Activated CD8-positive, alpha-beta memory T cell treated with anti-CD3 and anti-CD28 coated beads, Interleukin-2, amount 50 U/mL, for 1 hour (primary cell): ENCODE data around the gene TVP23B.
"Not testable (repeated sequence)": the region's sequence is repeated elsewhere in the genome, so short reads cannot be mapped to it uniquely, and the experiment has no call there.

Experiments used
- DNase-seq: peaks from one replicate; pipeline ENCODE4 v3.0.0-alpha.2; 2020; ENCODE audit errors: extremely low read depth

TVP23B gene

GRCh38 chr17:18780991-18781718 is at the start of gene TVP23B:
TSS of gene TVP23B (plus strand) at chr17:18781183. CDS start at chr17:18781294, 111 bp downstream.
- DNase-seq = peak; percentile 87

GRCh38 chr17:18732438-18732837 is 48.5 kb upstream of the TVP23B start:
- DNase-seq = not testable (repeated sequence)

GRCh38 chr17:18733350-18733749 is 47.6 kb upstream of the TVP23B start:
- DNase-seq = not testable (repeated sequence)

GRCh38 chr17:18739616-18740391 is 41.2 kb upstream of the TVP23B start:
- DNase-seq = not testable (repeated sequence)

GRCh38 chr17:18741228-18741627 is 39.8 kb upstream of the TVP23B start:
- DNase-seq = not testable (repeated sequence)

GRCh38 chr17:18743699-18744421 is 37.1 kb upstream of the TVP23B start, which contains the start of gene FBXW10:
TSS of gene FBXW10 (plus strand) at chr17:18744054. CDS start at chr17:18744245, 191 bp downstream.
- DNase-seq = not testable (repeated sequence)

- not testable (repeated sequence) for DNase-seq
Observed at GRCh38 chr17:18744726-18745125, 36.3 kb upstream of the TVP23B start.

- DNase-seq = not testable (repeated sequence)
Observed at GRCh38 chr17:18746551-18746950, 34.4 kb upstream of the TVP23B start.

- not testable (repeated sequence) for DNase-seq
Observed at GRCh38 chr17:18747501-18747900, 33.5 kb upstream of the TVP23B start.

- not testable (repeated sequence) for DNase-seq
Observed at GRCh38 chr17:18750242-18750641, 30.7 kb upstream of the TVP23B start.

GRCh38 chr17:18753829-18754409 is 27.1 kb upstream of the TVP23B start:
- DNase-seq = not testable (repeated sequence)

GRCh38 chr17:18755969-18756368 is 25.0 kb upstream of the TVP23B start:
- not testable (repeated sequence) for DNase-seq

- DNase-seq = not testable (repeated sequence)
Observed at GRCh38 chr17:18757368-18758044, 23.5 kb upstream of the TVP23B start.

GRCh38 chr17:18758344-18758743 is 22.6 kb upstream of the TVP23B start:
- not testable (repeated sequence) for DNase-seq

GRCh38 chr17:18760221-18760620 is 20.8 kb upstream of the TVP23B start:
- DNase-seq = not testable (repeated sequence)

- not testable (repeated sequence) for DNase-seq
Observed at GRCh38 chr17:18770572-18770971, 10.4 kb upstream of the TVP23B start.

GRCh38 chr17:18771066-18771465 is 9.9 kb upstream of the TVP23B start:
- DNase-seq = not testable (repeated sequence)

GRCh38 chr17:18772471-18772870 is 8.5 kb upstream of the TVP23B start:
- no peak for DNase-seq

GRCh38 chr17:18781805-18782204 is 822 bp downstream of the TVP23B start:
- DNase-seq = not testable (repeated sequence)

GRCh38 chr17:18785933-18786332 is 5.0 kb downstream of the TVP23B start:
- DNase-seq = not testable (repeated sequence)

GRCh38 chr17:18786890-18787289 is 5.9 kb downstream of the TVP23B start:
- not testable (repeated sequence) for DNase-seq
